Measurements from ENCODE around the gene CHST3. TPM values are rescaled to one million over a fixed set of nuclear protein-coding genes. Genes with fewer than 3 reads are reported as not detected.

Gene CHST3
- total RNA-seq, 1 donor = 43.1 TPM

- peaks cover 5% of the 10 kb centered on the region for H3K36me3 ChIP-seq (ENCODE audit: insufficient read depth, low read length)
- H3K4me1 ChIP-seq (ENCODE audit: insufficient read depth, low read length) = peaks cover 89% of the 10 kb centered on the region
- no peak overlapping the region for H2AFZ ChIP-seq (ENCODE audit: low read length)
- H3K9me3 ChIP-seq (ENCODE audit: low read depth, low read length) = no peaks in the 10 kb centered on the region
- no peak overlapping the region for H3K4me2 ChIP-seq (ENCODE audit: insufficient read depth, low read length)
- peaks cover 89% of the 10 kb centered on the region for H3K79me2 ChIP-seq (ENCODE audit: insufficient read depth, low read length)
- H3K27me3 ChIP-seq (ENCODE audit: insufficient read depth, low read length) = no peaks in the 10 kb centered on the region
- H4K20me1 ChIP-seq (ENCODE audit: insufficient read depth, low read length) = peaks cover 52% of the 10 kb centered on the region
- TF ChIP-seq CTCF (IDR thresholded peaks at IDR 0.05; ENCODE audit: extremely low read depth, low read depth, low read length) = no peak
- DNase-seq (ENCODE audit: insufficient read length, low spot score, missing footprints) = no peak
- H3K27ac ChIP-seq (ENCODE audit: low read depth, low read length) = peak overlapping the region; percentile 64
- no peak overlapping the region for H3K4me3 ChIP-seq (ENCODE audit: insufficient read depth, low read length)
Observed at GRCh38 chr10:71982269-71983178, 18.3 kb downstream of the CHST3 start.

- Histone ChIP-seq H3K4me3 (ENCODE audit: insufficient read depth, low read length) (no peak overlapping the region), H3K27me3 (ENCODE audit: insufficient read depth, low read length) (no peaks in the 10 kb centered on the region), H3K27ac (ENCODE audit: low read depth, low read length) (no peak overlapping the region), H3K79me2 (ENCODE audit: insufficient read depth, low read length) (peaks cover 89% of the 10 kb centered on the region), H3K4me1 (ENCODE audit: insufficient read depth, low read length) (peaks cover 78% of the 10 kb centered on the region), H2AFZ (ENCODE audit: low read length) (no peak overlapping the region), H3K4me2 (ENCODE audit: insufficient read depth, low read length) (no peak overlapping the region), H3K36me3 (ENCODE audit: insufficient read depth, low read length) (peaks cover 5% of the 10 kb centered on the region), H4K20me1 (ENCODE audit: insufficient read depth, low read length) (peaks cover 57% of the 10 kb centered on the region), H3K9me3 (ENCODE audit: low read depth, low read length) (no peaks in the 10 kb centered on the region)
- no peak for TF ChIP-seq CTCF (IDR thresholded peaks at IDR 0.05; ENCODE audit: extremely low read depth, low read depth, low read length)
- peak; percentile 58 for DNase-seq (ENCODE audit: insufficient read length, low spot score, missing footprints)
Observed at GRCh38 chr10:71984126-71984808, 20.1 kb downstream of the CHST3 start.

- TF ChIP-seq CTCF (IDR thresholded peaks at IDR 0.05; ENCODE audit: extremely low read depth, low read depth, low read length) = no peak
- Histone ChIP-seq H3K4me2 (ENCODE audit: insufficient read depth, low read length) (peak overlapping the region; percentile 54), H3K4me1 (ENCODE audit: insufficient read depth, low read length) (peaks cover 74% of the 10 kb centered on the region), H3K36me3 (ENCODE audit: insufficient read depth, low read length) (peaks cover 5% of the 10 kb centered on the region), H3K27me3 (ENCODE audit: insufficient read depth, low read length) (no peaks in the 10 kb centered on the region), H3K4me3 (ENCODE audit: insufficient read depth, low read length) (peak overlapping the region; percentile 6), H3K27ac (ENCODE audit: low read depth, low read length) (peak overlapping the region; percentile 82), H3K79me2 (ENCODE audit: insufficient read depth, low read length) (peaks cover 89% of the 10 kb centered on the region), H4K20me1 (ENCODE audit: insufficient read depth, low read length) (peaks cover 58% of the 10 kb centered on the region), H2AFZ (ENCODE audit: low read length) (no peak overlapping the region), H3K9me3 (ENCODE audit: low read depth, low read length) (no peaks in the 10 kb centered on the region)
- peak; percentile 17 for DNase-seq (ENCODE audit: insufficient read length, low spot score, missing footprints)
Observed at GRCh38 chr10:71984809-71985388, 20.7 kb downstream of the CHST3 start.

Data from osteoblast (primary cell).